ENCODE measurements around the gene KIF5A. TPM values are rescaled to one million over a fixed set of nuclear protein-coding genes. Genes with fewer than 3 reads are reported as not detected.

KIF5A gene
- total RNA-seq, 1 experiment from 2014 or later: 0.05 TPM

- Mint-ChIP-seq H3K9me3 (ENCODE audit: unreplicated experiment) (no peaks in the 10 kb centered on the region), H3K4me3 (ENCODE audit: unreplicated experiment) (no peak overlapping the region), H3K27me3 (ENCODE audit: insufficient read depth, unreplicated experiment) (no peaks in the 10 kb centered on the region), H3K36me3 (ENCODE audit: insufficient read depth, unreplicated experiment) (no peaks in the 10 kb centered on the region), H3K27ac (ENCODE audit: unreplicated experiment) (no peak overlapping the region), H3K4me1 (ENCODE audit: low read depth, unreplicated experiment) (no peaks in the 10 kb centered on the region)
- no peaks in the 10 kb centered on the region for H3K4me1 ChIP-seq
- no peak for TF ChIP-seq CTCF (IDR thresholded peaks at IDR 0.05; ENCODE audit: insufficient read depth in 1 of 2, low read depth in 1 of 2, low read length in 1 of 2, severe bottlenecking in 1 of 2, unreplicated experiment in 1 of 2)
- no peaks in the 10 kb centered on the region for H3K36me3 ChIP-seq (ENCODE audit: control insufficient read depth, insufficient read depth, low read length)
- ChIA-PET CTCF (interaction anchor here (1.9 kb wide), 1 partner anchor 30 kb away, joined by 7 read pairs; no protein-coding TSS in a partner anchor), POLR2A (no interaction called here)
- no peaks in the 10 kb centered on the region for H3K9me3 ChIP-seq
- no TSS peak for BruUV-seq (replicated peaks)
- intact Hi-C loops (cut with micrococcal nuclease; ENCODE audit: unreplicated experiment): no loop called here
- H3K27me3 ChIP-seq (replicated peaks; ENCODE audit: control insufficient read depth, insufficient read depth, low read length): no peaks in the 10 kb centered on the region
- H3K4me3 ChIP-seq (ENCODE audit: low read depth, low read length): no peak overlapping the region
- DNase-seq: no peak
Measured at GRCh38 chr12:57613427-57614109, 63.7 kb downstream of the KIF5A start.

GRCh38 chr12:57614178-57614947 lies 64.5 kb downstream of the KIF5A start:
- BruUV-seq (replicated peaks): no TSS peak
- Mint-ChIP-seq H3K36me3 (ENCODE audit: insufficient read depth, unreplicated experiment) (no peaks in the 10 kb centered on the region), H3K27ac (ENCODE audit: unreplicated experiment) (no peak overlapping the region), H3K4me1 (ENCODE audit: low read depth, unreplicated experiment) (no peaks in the 10 kb centered on the region), H3K9me3 (ENCODE audit: unreplicated experiment) (no peaks in the 10 kb centered on the region), H3K27me3 (ENCODE audit: insufficient read depth, unreplicated experiment) (no peaks in the 10 kb centered on the region), H3K4me3 (ENCODE audit: unreplicated experiment) (no peak overlapping the region)
- no peaks in the 10 kb centered on the region for H3K9me3 ChIP-seq
- H3K27me3 ChIP-seq (replicated peaks; ENCODE audit: control insufficient read depth, insufficient read depth, low read length): no peaks in the 10 kb centered on the region
- H3K4me1 ChIP-seq: no peaks in the 10 kb centered on the region
- no peak overlapping the region for H3K4me3 ChIP-seq (ENCODE audit: low read depth, low read length)
- peak; percentile 38 to 57 for DNase-seq
- TF ChIP-seq CTCF (IDR thresholded peaks at IDR 0.05; ENCODE audit: insufficient read depth in 1 of 2, low read depth in 1 of 2, low read length in 1 of 2, severe bottlenecking in 1 of 2, unreplicated experiment in 1 of 2): no peak
- no peaks in the 10 kb centered on the region for H3K36me3 ChIP-seq (ENCODE audit: control insufficient read depth, insufficient read depth, low read length)
- ChIA-PET POLR2A (no interaction called here), CTCF (interaction anchor here (1.9 kb wide), 1 partner anchor 31 kb away, joined by 7 read pairs; no protein-coding TSS in a partner anchor)
- intact Hi-C loops (cut with micrococcal nuclease; ENCODE audit: unreplicated experiment): no loop called here

GRCh38 chr12:57614948-57615500 lies 65.2 kb downstream of the KIF5A start:
- ChIA-PET CTCF (interaction anchor here (1.9 kb wide), 1 partner anchor 31 kb away, joined by 7 read pairs; no protein-coding TSS in a partner anchor), POLR2A (no interaction called here)
- intact Hi-C loops (cut with micrococcal nuclease; ENCODE audit: unreplicated experiment): no loop called here
- no peaks in the 10 kb centered on the region for H3K36me3 ChIP-seq (ENCODE audit: control insufficient read depth, insufficient read depth, low read length)
- Mint-ChIP-seq H3K36me3 (ENCODE audit: insufficient read depth, unreplicated experiment) (no peaks in the 10 kb centered on the region), H3K9me3 (ENCODE audit: unreplicated experiment) (no peaks in the 10 kb centered on the region), H3K4me3 (ENCODE audit: unreplicated experiment) (no peak overlapping the region), H3K27ac (ENCODE audit: unreplicated experiment) (no peak overlapping the region), H3K4me1 (ENCODE audit: low read depth, unreplicated experiment) (no peaks in the 10 kb centered on the region), H3K27me3 (ENCODE audit: insufficient read depth, unreplicated experiment) (no peaks in the 10 kb centered on the region)
- TF ChIP-seq CTCF (IDR thresholded peaks at IDR 0.05; ENCODE audit: insufficient read depth in 1 of 2, low read depth in 1 of 2, low read length in 1 of 2, severe bottlenecking in 1 of 2, unreplicated experiment in 1 of 2): no peak
- no peaks in the 10 kb centered on the region for H3K9me3 ChIP-seq
- no peak overlapping the region for H3K4me3 ChIP-seq (ENCODE audit: low read depth, low read length)
- BruUV-seq (replicated peaks): no TSS peak
- no peak for DNase-seq
- no peaks in the 10 kb centered on the region for H3K4me1 ChIP-seq
- H3K27me3 ChIP-seq (replicated peaks; ENCODE audit: control insufficient read depth, insufficient read depth, low read length): peaks cover under 1% of the 10 kb centered on the region; the same call in 1 of the 2 replicates

Measured in Caco-2 (cell line).